ENCODE data around the gene RABL6. TPM values are rescaled to one million over a fixed set of nuclear protein-coding genes. Genes with fewer than 3 reads are reported as not detected.

RABL6 gene
- total and polyA plus RNA-seq, 2 of the 4 experiments (the other 2 are of a cell fraction), result 37.1 to 47.5 TPM

DNA sequence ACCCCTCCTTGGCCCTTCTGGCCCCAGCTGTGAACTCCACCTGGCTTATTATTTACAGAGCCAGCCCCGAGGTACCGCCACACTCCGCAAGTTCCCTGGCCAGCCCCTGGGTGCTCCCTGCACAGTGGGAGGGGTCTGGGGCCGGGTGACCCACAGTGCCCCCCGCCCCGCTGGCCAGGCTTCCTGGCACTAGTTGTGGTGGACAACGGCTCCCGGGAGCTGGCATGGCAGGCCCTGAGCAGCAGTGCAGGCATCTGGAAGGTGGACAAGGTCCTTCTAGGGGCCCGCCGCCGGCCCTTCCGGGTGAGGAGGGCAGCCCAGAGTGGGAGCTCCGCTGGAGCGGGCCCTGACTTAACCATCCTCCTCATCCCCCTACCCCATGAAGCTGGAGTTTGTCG, 48.3 kb downstream of the RABL6 start:
- DNase-seq (no peak), ATAC-seq (ENCODE audit: low read depth) (no peak)
- no peaks in the 10 kb centered on the region for H3K27me3 ChIP-seq (ENCODE audit: control insufficient read depth, insufficient read depth, low read length)
- TF ChIP-seq RFX5 (IDR thresholded peaks at IDR 0.05; ENCODE audit: low read depth, low read length), result no peak
- no peak for TF ChIP-seq NFE2L2 (IDR thresholded peaks at IDR 0.05; ENCODE audit: low read depth, low read length)
- TF ChIP-seq, protein P1, sequence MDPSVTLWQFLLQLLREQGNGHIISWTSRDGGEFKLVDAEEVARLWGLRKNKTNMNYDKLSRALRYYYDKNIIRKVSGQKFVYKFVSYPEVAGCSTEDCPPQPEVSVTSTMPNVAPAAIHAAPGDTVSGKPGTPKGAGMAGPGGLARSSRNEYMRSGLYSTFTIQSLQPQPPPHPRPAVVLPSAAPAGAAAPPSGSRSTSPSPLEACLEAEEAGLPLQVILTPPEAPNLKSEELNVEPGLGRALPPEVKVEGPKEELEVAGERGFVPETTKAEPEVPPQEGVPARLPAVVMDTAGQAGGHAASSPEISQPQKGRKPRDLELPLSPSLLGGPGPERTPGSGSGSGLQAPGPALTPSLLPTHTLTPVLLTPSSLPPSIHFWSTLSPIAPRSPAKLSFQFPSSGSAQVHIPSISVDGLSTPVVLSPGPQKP (IDR thresholded peaks at IDR 0.05; ENCODE audit: borderline replicate concordance, low read depth, low read length), result no peak
- TF ChIP-seq MAZ (IDR thresholded peaks at IDR 0.05; ENCODE audit: borderline replicate concordance, low read depth, low read length), result no peak
- TF ChIP-seq CHD1 (IDR thresholded peaks at IDR 0.05; ENCODE audit: low read depth, low read length), result no peak
- H2BK15ac ChIP-seq (ENCODE audit: low read depth, low read length), result no peak overlapping the region
- BruUV-seq (replicated peaks), result no TSS peak
- no peaks in the 10 kb centered on the region for H3K9me1 ChIP-seq (ENCODE audit: insufficient read depth, low read length)
- no peak overlapping the region for H2AK9ac ChIP-seq (replicated peaks; ENCODE audit: low read depth, low read length, poor library complexity)
- H2BK20ac ChIP-seq (ENCODE audit: low read depth, low read length), result no peak overlapping the region
- H4K5ac ChIP-seq (ENCODE audit: low read depth, low read length), result no peak overlapping the region
- H3K14ac ChIP-seq (replicated peaks; ENCODE audit: low read depth, low read length), result no peak overlapping the region
- H4K8ac ChIP-seq (ENCODE audit: low read depth in 2 of 2, low read length in 2 of 2), result no peak overlapping the region
- peaks cover 12% of the 10 kb centered on the region for H3K36me3 ChIP-seq (ENCODE audit: control insufficient read depth, insufficient read depth, low read length)
- dilution Hi-C loops (cut with HindIII; ENCODE audit: low sequenced_read_pairs, unreplicated experiment), result no loop called here
- no peak overlapping the region for H2BK120ac ChIP-seq (ENCODE audit: low read depth, low read length)
- H3K4me3 ChIP-seq (ENCODE audit: insufficient read depth, low read depth, low read length), result no peak overlapping the region
- intact Hi-C loops (cut with micrococcal nuclease), result no loop called here
- H3K4me2 ChIP-seq (ENCODE audit: low read depth, low read length), result no peak overlapping the region
- H3K9me3 ChIP-seq (ENCODE audit: control insufficient read depth, insufficient read depth, low read length), result no peaks in the 10 kb centered on the region
- 84% methylated on average over 5 of the region's 15 CpGs; no CpG with 5 or more reads in 1 of the 2 experiments for WGBS, 2 experiments (ENCODE audit: extremely low coverage in 2 of 2, insufficient read length in 1 of 2)
- in situ Hi-C loops (cut with MboI; ENCODE audit: low sequenced_read_pairs), result no loop called here
- H3K27ac ChIP-seq (ENCODE audit: insufficient read depth, low read length), result no peak overlapping the region
- peaks cover 8% of the 10 kb centered on the region for H3K4me1 ChIP-seq (ENCODE audit: control insufficient read depth, insufficient read depth, low read length)
- H4K20me1 ChIP-seq (ENCODE audit: insufficient read depth, low read length), result peaks cover 5% of the 10 kb centered on the region; the same call in 1 of the 2 replicates
- no peak overlapping the region for H2AFZ ChIP-seq (replicated peaks; ENCODE audit: low read length, poor library complexity)
- POLR2A ChIA-PET (ENCODE audit: unreplicated experiment), result no interaction called here
- H3K56ac ChIP-seq (ENCODE audit: extremely low read depth, insufficient read depth, low read length), result no peak overlapping the region
- H2BK5ac ChIP-seq (ENCODE audit: low read depth, low read length, poor library complexity, severe bottlenecking), result no peak overlapping the region
- no peak overlapping the region for H2AK5ac ChIP-seq (ENCODE audit: low read depth, low read length)
- H3K79me1 ChIP-seq (ENCODE audit: low read depth in 1 of 2, low read length in 2 of 2), result peaks cover 0 to 14% of the 10 kb centered on the region in 2 experiments; a peak in 1 of 4 replicates
- H4K91ac ChIP-seq (ENCODE audit: insufficient read depth, low read depth, low read length), result no peak overlapping the region
- CTCF ChIA-PET, result no interaction called here
- no peak overlapping the region for H3K4ac ChIP-seq (ENCODE audit: low read depth, low read length)
- H3K9ac ChIP-seq (ENCODE audit: low read depth, low read length), result no peak overlapping the region
- no peak overlapping the region for H3K23ac ChIP-seq (ENCODE audit: low read depth, low read length)
- no peak overlapping the region for H3K18ac ChIP-seq (ENCODE audit: low read depth, low read length)

All from IMR-90 (cell line).